GM12874 (cell line): ENCODE results near the gene ZNF14.

Source experiments
- TF ChIP-seq, protein P1 (sequence below): IDR thresholded peaks from 2 replicates; pipeline ENCODE4 v1.5.1; 2011; ENCODE audit warnings: low read depth, mild to moderate bottlenecking, control low read depth, low read length, moderate library complexity; ENCODE audit not compliant: insufficient read depth

The ZNF14 gene

GRCh38 chr19:19752760-19753403, 20.0 kb upstream of the ZNF14 start:
- TF ChIP-seq, protein P1, sequence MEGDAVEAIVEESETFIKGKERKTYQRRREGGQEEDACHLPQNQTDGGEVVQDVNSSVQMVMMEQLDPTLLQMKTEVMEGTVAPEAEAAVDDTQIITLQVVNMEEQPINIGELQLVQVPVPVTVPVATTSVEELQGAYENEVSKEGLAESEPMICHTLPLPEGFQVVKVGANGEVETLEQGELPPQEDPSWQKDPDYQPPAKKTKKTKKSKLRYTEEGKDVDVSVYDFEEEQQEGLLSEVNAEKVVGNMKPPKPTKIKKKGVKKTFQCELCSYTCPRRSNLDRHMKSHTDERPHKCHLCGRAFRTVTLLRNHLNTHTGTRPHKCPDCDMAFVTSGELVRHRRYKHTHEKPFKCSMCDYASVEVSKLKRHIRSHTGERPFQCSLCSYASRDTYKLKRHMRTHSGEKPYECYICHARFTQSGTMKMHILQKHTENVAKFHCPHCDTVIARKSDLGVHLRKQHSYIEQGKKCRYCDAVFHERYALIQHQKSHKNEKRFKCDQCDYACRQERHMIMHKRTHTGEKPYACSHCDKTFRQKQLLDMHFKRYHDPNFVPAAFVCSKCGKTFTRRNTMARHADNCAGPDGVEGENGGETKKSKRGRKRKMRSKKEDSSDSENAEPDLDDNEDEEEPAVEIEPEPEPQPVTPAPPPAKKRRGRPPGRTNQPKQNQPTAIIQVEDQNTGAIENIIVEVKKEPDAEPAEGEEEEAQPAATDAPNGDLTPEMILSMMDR, result no peak

GRCh38 chr19:19751846-19752245, 18.9 kb upstream of the ZNF14 start:
- TF ChIP-seq, protein P1, result no peak

GRCh38 chr19:19750842-19751790, 18.2 kb upstream of the ZNF14 start:
- TF ChIP-seq, protein P1, result no peak

DNA sequence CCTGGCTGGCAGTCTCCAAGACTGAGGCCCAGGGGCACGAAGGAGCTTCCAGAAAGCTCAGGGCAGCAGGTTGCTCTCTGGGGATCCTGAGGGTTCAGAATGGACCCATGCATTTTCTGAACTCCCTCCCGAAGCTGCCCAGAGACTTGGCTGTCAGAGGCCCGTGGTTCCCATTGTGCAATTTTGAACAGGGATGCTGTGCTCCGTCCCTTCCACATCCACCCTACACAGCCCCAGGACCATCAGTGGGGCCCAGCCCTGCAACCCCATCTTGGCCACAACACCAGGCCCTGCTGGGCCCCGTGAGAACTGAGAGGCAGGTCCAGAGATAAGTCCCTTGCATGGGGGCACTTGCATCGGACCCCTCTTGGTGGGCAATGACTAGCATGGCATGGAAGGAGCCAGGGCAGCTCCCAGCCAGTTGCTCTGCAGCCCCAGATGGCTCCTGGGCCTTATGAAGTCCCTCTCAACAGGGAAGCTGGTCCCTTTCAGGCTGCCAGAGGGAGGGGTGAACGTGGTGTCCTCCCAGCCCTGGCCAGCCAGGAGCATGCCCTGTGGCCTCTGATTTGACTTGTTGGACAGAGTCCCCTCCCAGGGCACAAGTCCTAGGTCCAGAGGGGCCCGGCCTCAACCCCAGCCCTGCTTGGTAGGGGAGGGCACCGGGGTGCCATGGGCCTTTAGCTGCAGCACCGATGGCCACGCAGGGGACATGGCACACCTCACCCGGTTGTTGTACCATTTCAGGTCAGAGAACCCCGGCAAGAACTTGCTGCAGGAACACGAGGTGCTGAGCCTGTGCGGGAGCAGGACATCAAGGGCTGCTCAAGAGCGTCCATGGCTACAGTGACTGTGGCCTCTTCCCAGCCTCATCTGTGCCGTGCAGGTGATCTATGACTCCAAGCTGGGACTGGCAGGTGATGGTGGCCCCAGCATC, 17.3 kb upstream of the ZNF14 start:
- TF ChIP-seq, protein P1, result no peak

DNA sequence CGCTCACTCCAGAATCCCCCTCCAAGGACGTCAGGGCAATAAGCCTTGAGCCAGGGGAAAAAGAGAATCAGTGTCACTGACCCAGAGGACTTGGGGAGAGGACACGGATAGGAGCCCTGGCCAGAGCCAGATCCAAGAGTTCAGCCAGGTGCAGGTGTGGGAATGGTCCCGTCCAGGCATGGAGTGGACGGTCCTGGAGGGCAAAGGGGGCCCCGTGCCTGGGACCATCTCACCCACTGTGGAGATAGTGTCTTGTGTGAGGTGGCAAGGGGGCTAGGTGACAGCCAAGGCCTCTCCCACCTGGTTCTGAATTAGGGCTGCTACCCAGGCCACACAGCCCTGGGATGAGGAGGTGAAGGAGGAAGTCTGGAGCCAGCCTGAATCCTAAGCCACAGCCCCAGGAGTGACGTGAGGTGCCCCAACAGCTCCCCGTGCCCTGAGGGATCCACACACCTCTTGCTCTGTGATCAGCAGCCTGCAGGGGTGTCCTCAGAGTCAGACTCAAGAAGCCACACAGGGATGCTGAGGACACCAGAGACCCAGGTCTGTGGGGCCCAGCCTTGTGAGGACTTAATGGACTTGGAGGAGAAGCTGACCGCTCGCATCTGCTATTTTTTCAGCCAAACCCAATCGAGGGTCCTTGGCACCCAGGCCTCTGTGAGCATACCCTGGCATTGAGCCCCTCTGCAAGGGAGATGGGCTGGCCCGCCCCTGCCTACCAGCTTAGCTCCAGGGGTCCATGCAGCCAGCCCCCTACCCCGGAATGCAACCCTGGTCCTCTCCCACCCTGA, 16.4 kb upstream of the ZNF14 start:
- TF ChIP-seq, protein P1, result no peak

- TF ChIP-seq, protein P1, result no peak
These were observed 15.5 kb upstream of the ZNF14 start for GRCh38 chr19:19748249-19748938.
